Astrocyte of the spinal cord (primary cell): ENCODE results near the gene KCNQ1.

Experiments
- DNase-seq: peaks from one replicate; pipeline ENCODE4 v3.0.0; 2011; ENCODE audit warnings: low read depth, low spot score
- H3K4me3 ChIP-seq: 2 replicates; pipeline ENCODE4 v1.5.1; 2011; ENCODE audit warnings: low read depth, mild to moderate bottlenecking, low read length, moderate library complexity
- in situ Hi-C: cut with HindIII; loops from 2 replicates; pipeline ENCODE4 v1.10.0; 2017; ENCODE audit warnings: low sequenced_read_pairs
- TF ChIP-seq, protein P1 (sequence below): IDR thresholded peaks from 2 replicates; pipeline ENCODE4 v1.5.1; 2012; ENCODE audit warnings: low read depth, mild to moderate bottlenecking, low read length, inconsistent platforms

The KCNQ1 gene

DNA sequence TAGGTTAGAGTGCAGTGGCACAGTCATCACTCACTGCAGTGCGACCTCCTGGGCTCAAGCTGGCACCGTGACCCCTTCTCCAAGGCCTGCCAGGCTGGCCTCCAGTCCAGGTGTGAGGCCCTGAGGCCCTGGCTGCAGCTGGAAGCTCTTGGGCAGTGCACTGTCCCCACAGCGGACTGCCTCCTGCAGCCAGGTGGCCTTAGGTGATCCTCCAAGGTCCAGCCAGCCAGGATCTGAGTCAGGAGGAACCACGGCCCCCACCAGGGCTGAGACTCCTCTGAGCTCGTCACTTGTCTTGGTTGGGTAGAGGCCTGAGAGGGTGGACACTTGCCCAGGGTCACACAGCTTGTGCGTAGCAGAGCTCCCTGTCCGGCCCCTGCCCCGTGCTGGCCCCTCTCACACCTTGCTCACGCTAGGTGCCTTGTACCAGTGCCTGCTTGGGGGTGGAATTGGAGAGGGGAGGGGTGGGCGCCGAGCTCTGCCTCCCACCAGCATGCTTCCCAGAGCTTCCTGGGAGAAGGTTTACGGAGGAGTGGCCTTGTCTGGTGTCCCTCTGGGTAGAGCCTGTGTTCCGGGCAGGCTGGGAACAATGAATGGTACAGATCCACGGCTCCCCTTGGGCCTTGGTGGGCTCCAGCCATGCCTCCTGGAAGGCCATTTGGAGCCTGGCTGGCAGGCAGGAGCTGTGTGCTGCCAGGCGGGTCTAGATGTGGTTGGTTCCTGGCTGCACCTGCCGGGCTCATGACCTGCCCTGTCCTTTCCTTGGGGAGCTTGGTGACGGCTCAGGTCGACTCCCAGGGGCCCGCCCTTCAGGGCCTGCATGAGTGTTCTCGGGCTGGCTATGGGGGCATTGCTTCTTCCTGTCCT, 20.6 kb downstream of the KCNQ1 start:
- TF ChIP-seq, protein P1, sequence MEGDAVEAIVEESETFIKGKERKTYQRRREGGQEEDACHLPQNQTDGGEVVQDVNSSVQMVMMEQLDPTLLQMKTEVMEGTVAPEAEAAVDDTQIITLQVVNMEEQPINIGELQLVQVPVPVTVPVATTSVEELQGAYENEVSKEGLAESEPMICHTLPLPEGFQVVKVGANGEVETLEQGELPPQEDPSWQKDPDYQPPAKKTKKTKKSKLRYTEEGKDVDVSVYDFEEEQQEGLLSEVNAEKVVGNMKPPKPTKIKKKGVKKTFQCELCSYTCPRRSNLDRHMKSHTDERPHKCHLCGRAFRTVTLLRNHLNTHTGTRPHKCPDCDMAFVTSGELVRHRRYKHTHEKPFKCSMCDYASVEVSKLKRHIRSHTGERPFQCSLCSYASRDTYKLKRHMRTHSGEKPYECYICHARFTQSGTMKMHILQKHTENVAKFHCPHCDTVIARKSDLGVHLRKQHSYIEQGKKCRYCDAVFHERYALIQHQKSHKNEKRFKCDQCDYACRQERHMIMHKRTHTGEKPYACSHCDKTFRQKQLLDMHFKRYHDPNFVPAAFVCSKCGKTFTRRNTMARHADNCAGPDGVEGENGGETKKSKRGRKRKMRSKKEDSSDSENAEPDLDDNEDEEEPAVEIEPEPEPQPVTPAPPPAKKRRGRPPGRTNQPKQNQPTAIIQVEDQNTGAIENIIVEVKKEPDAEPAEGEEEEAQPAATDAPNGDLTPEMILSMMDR: no peak
- H3K4me3 ChIP-seq: no peak overlapping the region
- no peak for DNase-seq
- in situ Hi-C loops: no loop called here

GRCh38 chr11:2466069-2466801, 21.4 kb downstream of the KCNQ1 start:
- TF ChIP-seq, protein P1: no peak
- no peak for DNase-seq
- in situ Hi-C loops: no loop called here

DNA sequence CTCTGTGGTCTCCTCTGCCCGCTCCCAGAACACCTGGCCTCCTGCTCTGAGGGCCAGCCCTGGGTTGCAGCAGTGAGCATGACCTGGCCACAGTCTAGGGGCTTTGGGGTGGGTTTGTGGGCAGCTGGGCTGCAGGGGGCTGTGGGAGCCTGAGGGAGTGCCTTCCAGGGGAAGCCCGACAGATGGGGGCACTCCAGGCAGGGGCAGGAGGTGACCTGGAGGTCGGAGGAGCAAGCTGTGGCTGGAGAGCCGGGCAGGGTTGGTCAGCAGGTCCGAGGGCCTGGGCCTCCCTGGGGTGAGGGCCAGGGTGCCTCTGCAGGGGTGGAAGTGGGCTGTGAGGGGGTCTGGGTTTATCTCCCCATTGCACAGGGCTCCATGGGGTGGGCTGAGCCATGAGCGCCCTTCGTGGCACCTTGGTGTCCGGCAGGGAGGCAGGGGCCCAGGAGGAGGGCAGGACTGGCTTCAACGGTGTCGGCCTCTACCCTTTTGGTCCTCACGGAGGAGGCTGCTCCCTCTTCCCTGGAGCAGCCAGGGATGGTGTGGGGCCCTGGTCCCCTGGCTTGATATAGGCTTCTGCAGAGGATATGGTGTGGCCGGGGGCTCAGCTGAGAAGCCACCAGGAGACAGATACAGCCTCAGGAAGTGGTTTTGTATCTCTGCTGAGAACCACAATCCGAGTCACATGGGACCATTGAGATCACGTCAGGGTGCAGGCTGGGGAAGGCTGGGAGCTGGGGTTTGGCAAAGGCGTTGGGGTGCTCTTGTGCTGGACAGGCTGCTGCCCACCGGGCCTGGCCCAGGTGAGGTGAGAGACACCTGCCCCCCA, 22.3 kb downstream of the KCNQ1 start:
- in situ Hi-C loops: no loop called here
- TF ChIP-seq, protein P1: no peak
- no peak overlapping the region for H3K4me3 ChIP-seq
- no peak for DNase-seq

More at GRCh38 chr11:2466069-2466801, 21.4 kb downstream of the KCNQ1 start:
- H3K4me3 ChIP-seq: no peak overlapping the region

DNA sequence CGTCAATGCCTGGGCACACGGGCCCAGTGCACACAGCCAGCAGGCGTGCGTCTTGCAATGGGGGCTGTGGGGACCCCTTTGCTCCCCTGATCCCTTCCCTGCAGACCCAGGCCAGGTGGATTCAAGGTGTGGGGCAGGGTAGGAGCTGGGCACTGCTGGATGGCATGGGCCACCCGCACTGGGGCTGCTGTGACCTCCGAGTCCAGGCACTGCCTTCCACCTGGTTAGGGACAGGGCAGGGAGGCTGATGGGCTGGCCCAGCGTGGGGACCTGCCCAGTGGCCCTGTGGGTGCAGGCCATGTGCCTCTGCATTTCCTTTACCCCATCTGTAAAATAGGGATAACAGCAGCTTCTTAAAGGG, 22.9 kb downstream of the KCNQ1 start:
- TF ChIP-seq, protein P1: no peak
- in situ Hi-C loops: no loop called here
- no peak overlapping the region for H3K4me3 ChIP-seq
- no peak for DNase-seq

DNA sequence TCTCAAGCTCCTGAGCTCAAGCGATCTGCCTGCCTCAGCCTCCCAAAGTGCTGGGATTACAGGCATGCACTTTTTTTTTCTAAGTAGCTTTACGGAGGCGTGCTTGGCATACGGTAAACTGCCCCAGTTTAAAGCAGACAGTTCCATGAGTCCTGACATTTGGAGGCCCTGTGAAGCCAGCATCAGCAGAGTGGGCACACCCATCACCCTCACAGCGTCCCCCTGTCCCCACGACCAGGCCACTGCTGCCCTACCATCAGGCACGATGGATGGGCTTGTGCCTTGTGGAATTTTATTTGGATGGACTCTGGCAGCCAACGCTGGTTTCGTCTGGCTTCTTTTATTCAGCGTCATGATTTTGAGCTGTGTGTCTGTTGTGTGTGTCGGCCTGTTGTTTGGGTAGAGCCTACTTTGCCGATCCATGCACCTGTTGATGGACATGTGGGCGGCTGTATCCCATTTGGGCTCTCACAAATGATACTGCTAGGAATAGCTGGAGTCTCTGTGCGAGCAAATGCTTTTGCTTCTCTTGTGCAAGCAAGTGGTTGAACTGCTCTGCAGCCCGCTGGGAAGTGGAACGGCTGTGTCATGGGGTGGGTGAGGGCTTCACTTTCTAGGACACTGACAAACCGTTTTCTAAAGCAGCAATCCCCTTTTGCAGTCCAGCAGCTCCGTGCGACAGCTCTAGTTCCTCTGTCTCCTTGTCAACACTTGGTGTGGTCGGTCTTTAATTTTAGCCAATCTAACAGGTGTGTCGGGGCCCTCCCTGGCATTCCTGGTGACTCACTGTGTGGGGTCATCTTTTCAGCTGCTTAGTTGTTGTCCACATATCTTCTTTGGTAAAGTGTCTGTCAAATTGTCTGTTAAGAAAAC, 23.8 kb downstream of the KCNQ1 start:
- no peak overlapping the region for H3K4me3 ChIP-seq
- DNase-seq: no peak
- in situ Hi-C loops: no loop called here
- TF ChIP-seq, protein P1: no peak
